SK-N-SH treated with all-trans-retinoic acid at 6 μM for 48 hours (cell line): Measurements from ENCODE around the gene FBLN2.

Experiments
- BACH2 ChIP-seq: fragments of 250-450 bp; sonication (Bioruptor Pico); IDR thresholded peaks from 2 replicates; pipeline ENCODE4 v1.9.0; 2021; ENCODE audit warnings: mild to moderate bottlenecking, borderline replicate concordance
- CSDC2 ChIP-seq: fragments of 250-450 bp; sonication (Bioruptor Pico); IDR thresholded peaks from 2 replicates; pipeline ENCODE4 v1.5.0; 2020; ENCODE audit warnings: mild to moderate bottlenecking, moderate library complexity
- CSRNP3 ChIP-seq: fragments of 250-450 bp; sonication (Bioruptor Pico); IDR thresholded peaks from 2 replicates; pipeline ENCODE4 v1.5.1; 2021; ENCODE audit warnings: mild to moderate bottlenecking, moderate library complexity
- ESRRG ChIP-seq: fragments of 250-450 bp; sonication (Bioruptor Pico); IDR thresholded peaks from 2 replicates; pipeline ENCODE4 v1.6.1; 2021; ENCODE audit warnings: mild to moderate bottlenecking
- GLIS3 ChIP-seq: fragments of 250-450 bp; sonication (Bioruptor Pico); IDR thresholded peaks from 2 replicates; pipeline ENCODE4 v1.5.0; 2020; ENCODE audit warnings: mild to moderate bottlenecking, moderate library complexity
- ISL1 ChIP-seq: fragments of 250-450 bp; sonication (Bioruptor Pico); IDR thresholded peaks from 2 replicates; pipeline ENCODE4 v2.1.2; 2022; ENCODE audit warnings: mild to moderate bottlenecking, moderate library complexity
- OSR1 ChIP-seq: fragments of 250-450 bp; sonication (Bioruptor Pico); IDR thresholded peaks from 2 replicates; pipeline ENCODE4 v1.8.0; 2022; ENCODE audit warnings: moderate library complexity, mild to moderate bottlenecking, inconsistent platforms
- PPARA ChIP-seq: fragments of 250-450 bp; sonication (Bioruptor Pico); IDR thresholded peaks from 2 replicates; pipeline ENCODE4 v1.5.0; 2020; ENCODE audit warnings: mild to moderate bottlenecking, borderline replicate concordance
- TCF4 ChIP-seq: fragments of 250-450 bp; sonication (Bioruptor Pico); IDR thresholded peaks from 2 replicates; pipeline ENCODE4 v1.8.0; 2021; ENCODE audit warnings: mild to moderate bottlenecking, moderate library complexity, borderline replicate concordance
- TOX ChIP-seq: fragments of 250-450 bp; sonication (Bioruptor Pico); IDR thresholded peaks from 2 replicates; pipeline ENCODE4 v1.8.0; 2021; ENCODE audit warnings: mild to moderate bottlenecking, moderate library complexity, borderline replicate concordance
- ZFP30 ChIP-seq: fragments of 450-650 bp; formaldehyde crosslinking; IDR thresholded peaks from 2 replicates; pipeline ENCODE4 v1.5.0; 2022; ENCODE audit warnings: mild to moderate bottlenecking, moderate library complexity
- ZNF565 ChIP-seq: fragments of 450-650 bp; formaldehyde crosslinking; conservative IDR thresholded peaks from 2 replicates; pipeline ENCODE4 v1.5.0; 2020; ENCODE audit warnings: low read depth, mild to moderate bottlenecking, moderate library complexity
- ZNF8 ChIP-seq: fragments of 450-650 bp; formaldehyde crosslinking; IDR thresholded peaks from 2 replicates; pipeline ENCODE4 v1.5.0; 2020; ENCODE audit warnings: mild to moderate bottlenecking, moderate library complexity
- TF ChIP-seq, protein P1 (sequence below): fragments of 250-450 bp; sonication (Bioruptor Pico); IDR thresholded peaks from 2 replicates; pipeline ENCODE4 v1.8.0; 2020; ENCODE audit warnings: mild to moderate bottlenecking, moderate library complexity, borderline replicate concordance

- TF ChIP-seq CSDC2 = no peak
- TF ChIP-seq, protein P1, sequence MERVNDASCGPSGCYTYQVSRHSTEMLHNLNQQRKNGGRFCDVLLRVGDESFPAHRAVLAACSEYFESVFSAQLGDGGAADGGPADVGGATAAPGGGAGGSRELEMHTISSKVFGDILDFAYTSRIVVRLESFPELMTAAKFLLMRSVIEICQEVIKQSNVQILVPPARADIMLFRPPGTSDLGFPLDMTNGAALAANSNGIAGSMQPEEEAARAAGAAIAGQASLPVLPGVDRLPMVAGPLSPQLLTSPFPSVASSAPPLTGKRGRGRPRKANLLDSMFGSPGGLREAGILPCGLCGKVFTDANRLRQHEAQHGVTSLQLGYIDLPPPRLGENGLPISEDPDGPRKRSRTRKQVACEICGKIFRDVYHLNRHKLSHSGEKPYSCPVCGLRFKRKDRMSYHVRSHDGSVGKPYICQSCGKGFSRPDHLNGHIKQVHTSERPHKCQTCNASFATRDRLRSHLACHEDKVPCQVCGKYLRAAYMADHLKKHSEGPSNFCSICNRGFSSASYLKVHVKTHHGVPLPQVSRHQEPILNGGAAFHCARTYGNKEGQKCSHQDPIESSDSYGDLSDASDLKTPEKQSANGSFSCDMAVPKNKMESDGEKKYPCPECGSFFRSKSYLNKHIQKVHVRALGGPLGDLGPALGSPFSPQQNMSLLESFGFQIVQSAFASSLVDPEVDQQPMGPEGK (CRISPR knock-in tag) = no peak
- no peak for TF ChIP-seq TOX (CRISPR knock-in tag)
- TF ChIP-seq ZNF565 = no peak
- TF ChIP-seq CSRNP3 (CRISPR knock-in tag) = no peak
- no peak for TF ChIP-seq TCF4 (CRISPR knock-in tag)
- no peak for TF ChIP-seq ISL1 (CRISPR knock-in tag)
- TF ChIP-seq BACH2 (CRISPR knock-in tag) = no peak
- no peak for TF ChIP-seq GLIS3 (CRISPR knock-in tag)
- TF ChIP-seq ZFP30 = no peak
- no peak for TF ChIP-seq OSR1 (CRISPR knock-in tag)
- TF ChIP-seq PPARA = no peak
- no peak for TF ChIP-seq ESRRG (CRISPR knock-in tag)
- no peak for TF ChIP-seq ZNF8 (CRISPR knock-in tag)
Observed at GRCh38 chr3:13544293-13544831, 4.6 kb upstream of the FBLN2 start.
